SK-N-SH (cell line): ENCODE results near the gene LPCAT1. TPM values are rescaled to one million over a fixed set of nuclear protein-coding genes. Genes with fewer than 3 reads are reported as not detected.

Source experiments
- CTCF ChIA-PET: fragments of 300-600, 350-600 bp; formaldehyde crosslinking; extraction: SDS; loops from one replicate; lab custom pipeline; 2021; lab: Yijun Ruan, JAX
- POLR2A ChIA-PET: fragments of 350-600 bp; sonication (Branson Sonifier 250); formaldehyde crosslinking; extraction: SDS; loops from one replicate; lab custom pipeline; 2020; ENCODE audit warnings: antibody characterized with exemption, inconsistent platforms; lab: Yijun Ruan, JAX
- DNase-seq: peaks from one replicate; pipeline ENCODE4 v3.0.0; 2012
- H2AFZ ChIP-seq: fragments of 200-600 bp; sonication (generic); 2 replicates; pipeline ENCODE4 v1.8.1; 2016; ENCODE audit warnings: antibody characterized with exemption, mild to moderate bottlenecking, low read depth
- H3F3A ChIP-seq: fragments of 200-600 bp; sonication (generic); replicated peaks from 2 replicates; pipeline ENCODE3; 2016; ENCODE audit warnings: antibody characterized with exemption, mild to moderate bottlenecking; ENCODE audit not compliant: insufficient read depth
- H3K27ac ChIP-seq, 2 experiments: fragments of 200-500 bp in 1 of 2; fragments of 200-600 bp in 1 of 2; sonication (Bioruptor generic) in 1 of 2; sonication (generic), shearing (Covaris generic) in 1 of 2; 2 replicates each; pipeline versions ENCODE4 v1.5.1 to v1.6.1; 2014 to 2016; ENCODE audit warnings: low read depth in 2 of 2, inconsistent platforms in 1 of 2, low read length in 1 of 2, mild to moderate bottlenecking in 1 of 2, mixed read lengths in 1 of 2
- H3K27me3 ChIP-seq: fragments of 200-600 bp; sonication (generic), shearing (Covaris generic); 2 replicates; pipeline ENCODE4 v1.6.1; 2016; ENCODE audit warnings: mixed run types; ENCODE audit not compliant: insufficient read depth
- H3K36me3 ChIP-seq, 2 experiments: fragments of 200-500 bp in 1 of 2; fragments of 200-600 bp in 1 of 2; sonication (Bioruptor generic) in 1 of 2; sonication (generic) in 1 of 2; replicated peaks in 1 of 2; 2 replicates each; pipeline versions ENCODE3 to v1.5.1; 2014 to 2016; ENCODE audit warnings: low read length in 1 of 2, mild to moderate bottlenecking in 1 of 2; ENCODE audit not compliant: insufficient read depth in 2 of 2, control insufficient read depth in 1 of 2
- H3K4me1 ChIP-seq, 2 experiments: fragments of 200-500 bp in 1 of 2; fragments of 200-600 bp in 1 of 2; sonication (Bioruptor generic) in 1 of 2; sonication (generic), shearing (Covaris generic) in 1 of 2; 2 replicates each; pipeline versions ENCODE4 v1.5.1 to v1.6.1; 2014 to 2016; ENCODE audit warnings: low read depth in 1 of 2, low read length in 1 of 2, mixed run types in 1 of 2; ENCODE audit not compliant: insufficient read depth in 2 of 2, control insufficient read depth in 1 of 2
- H3K4me2 ChIP-seq: fragments of 200-600 bp; sonication (generic), shearing (Covaris generic); 2 replicates; pipeline ENCODE4 v1.6.1; 2017; ENCODE audit warnings: mixed run types
- H3K4me3 ChIP-seq, 2 experiments: fragments of 200-500 bp in 1 of 2; fragments of 200-600 bp in 1 of 2; sonication (Bioruptor generic) in 1 of 2; sonication (generic), shearing (Covaris generic) in 1 of 2; 2 replicates each; pipeline versions ENCODE4 v1.5.1 to v1.8.1; 2014 to 2016; ENCODE audit warnings: low read depth in 2 of 2, inconsistent platforms in 1 of 2, low read length in 1 of 2, mild to moderate bottlenecking in 1 of 2, mixed read lengths in 1 of 2, moderate library complexity in 1 of 2
- H3K79me2 ChIP-seq: fragments of 200-600 bp; sonication (generic); 2 replicates; pipeline ENCODE4 v1.8.1; 2017; ENCODE audit warnings: mild to moderate bottlenecking; ENCODE audit not compliant: insufficient read depth
- H3K9ac ChIP-seq: fragments of 200-600 bp; sonication (generic); 2 replicates; pipeline ENCODE4 v1.6.1; 2017; ENCODE audit warnings: mixed run types
- H3K9me2 ChIP-seq: fragments of 200-600 bp; sonication (generic); 2 replicates; pipeline ENCODE4 v1.6.1; 2017; ENCODE audit warnings: mixed run types
- H3K9me3 ChIP-seq: fragments of 200-600 bp; sonication (generic); 2 replicates; pipeline ENCODE4 v1.6.1; 2017; ENCODE audit warnings: mixed run types, mild to moderate bottlenecking, moderate library complexity
- H4K20me1 ChIP-seq: fragments of 200-600 bp; sonication (generic); 2 replicates; pipeline ENCODE4 v1.6.1; 2017; ENCODE audit warnings: mild to moderate bottlenecking, mixed run types; ENCODE audit not compliant: insufficient read depth
- CHD2 ChIP-seq: fragments of 150-350 bp; IDR thresholded peaks from 2 replicates; pipeline ENCODE4 v1.6.1; 2018; ENCODE audit warnings: low read length; ENCODE audit not compliant: partially characterized antibody
- ELF1 ChIP-seq: IDR thresholded peaks from 2 replicates; pipeline ENCODE4 v1.4.0; 2012
- EP300 ChIP-seq, 2 experiments: IDR thresholded peaks; 2 replicates each; pipeline versions ENCODE4 v1.4.0 to v1.6.1; 2012; ENCODE audit warnings: borderline replicate concordance in 1 of 2, low read depth in 1 of 2, low read length in 1 of 2
- FOSL2 ChIP-seq: IDR thresholded peaks from 2 replicates; pipeline ENCODE4 v1.4.0; 2012; ENCODE audit warnings: low read depth, mild to moderate bottlenecking, moderate library complexity, borderline replicate concordance
- FOXJ3 ChIP-seq: sonication (generic); formaldehyde crosslinking; IDR thresholded peaks from 2 replicates; pipeline ENCODE4 v1.5.1; 2020; ENCODE audit warnings: mild to moderate bottlenecking, missing genetic modification reagents
- FOXM1 ChIP-seq: IDR thresholded peaks from 2 replicates; pipeline ENCODE4 v1.4.0; 2012; ENCODE audit warnings: low read depth, mild to moderate bottlenecking
- GATA2 ChIP-seq: sonication (generic); formaldehyde crosslinking; IDR thresholded peaks from 2 replicates; pipeline ENCODE4 v1.5.0; 2020; ENCODE audit warnings: mild to moderate bottlenecking, missing genetic modification reagents
- JUND ChIP-seq: IDR thresholded peaks from 2 replicates; pipeline ENCODE4 v1.4.0; 2012
- MAX ChIP-seq: IDR thresholded peaks from 2 replicates; pipeline ENCODE4 v1.4.0; 2012; ENCODE audit warnings: low read depth
- MEF2A ChIP-seq: IDR thresholded peaks from 2 replicates; pipeline ENCODE4 v1.4.0; 2012; ENCODE audit warnings: low read depth, borderline replicate concordance
- NRF1 ChIP-seq: IDR thresholded peaks from 2 replicates; pipeline ENCODE4 v1.6.1; 2012; ENCODE audit warnings: low read depth, mild to moderate bottlenecking, low read length
- POLR2AphosphoS5 ChIP-seq: IDR thresholded peaks from 2 replicates; pipeline ENCODE4 v1.6.1; 2012; ENCODE audit warnings: low read depth, low read length
- REST ChIP-seq: IDR thresholded peaks from 2 replicates; pipeline ENCODE4 v1.6.1; 2012; ENCODE audit warnings: mild to moderate bottlenecking, low read depth, low read length, moderate library complexity
- RXRA ChIP-seq: IDR thresholded peaks from 2 replicates; pipeline ENCODE4 v1.4.0; 2012; ENCODE audit warnings: low read depth, mild to moderate bottlenecking, borderline replicate concordance
- TCF12 ChIP-seq: IDR thresholded peaks from 2 replicates; pipeline ENCODE4 v1.4.0; 2012
- TEAD4 ChIP-seq: IDR thresholded peaks from 2 replicates; pipeline ENCODE4 v1.4.0; 2012; ENCODE audit warnings: mild to moderate bottlenecking, borderline replicate concordance; ENCODE audit not compliant: insufficient read depth
- USF1 ChIP-seq: IDR thresholded peaks from 2 replicates; pipeline ENCODE4 v1.4.0; 2012; ENCODE audit warnings: low read depth, borderline replicate concordance
- USF2 ChIP-seq: fragments of 150-350 bp; IDR thresholded peaks from 2 replicates; pipeline ENCODE4 v1.6.1; 2017; ENCODE audit warnings: antibody characterized with exemption, low read length, low read depth, borderline replicate concordance
- YY1 ChIP-seq: IDR thresholded peaks from 2 replicates; pipeline ENCODE4 v1.4.0; 2012; ENCODE audit warnings: low read depth, mild to moderate bottlenecking
- WGBS: methylation state at CpG from one replicate; pipeline ENCODE4 v1.1.6; 2017; ENCODE audit warnings: low lambda C conversion rate; 5-methylcytosine and 5-hydroxymethylcytosine counted together
- polyA plus RNA-seq, 3 experiments: library from polyadenylated mRNA; depleted of rRNA; stranded (reverse); fragments of >200 nt; gene quantifications; 2 replicates each; pipeline ENCODE4 v1.2.3, GENCODE V29; 2012

Gene LPCAT1
- polyA plus RNA-seq, 1 of the 3 experiments (the other 2 are of a cell fraction), result 42.3 TPM

- Histone ChIP-seq H3K9ac (no peak overlapping the region), H3K27me3 (no peaks in the 10 kb centered on the region), H3F3A (no peaks in the 10 kb centered on the region), H3K9me3 (no peaks in the 10 kb centered on the region), H3K4me2 (no peak overlapping the region), H4K20me1 (no peaks in the 10 kb centered on the region), H3K4me3 (no peak overlapping the region), H2AFZ (no peak overlapping the region), H3K9me2 (no peaks in the 10 kb centered on the region), H3K27ac (no peak overlapping the region), H3K36me3 (no peaks in the 10 kb centered on the region), H3K4me1 (peaks cover 0 to 2% of the 10 kb centered on the region in 2 experiments; a peak in 1 of 4 replicates), H3K79me2 (no peaks in the 10 kb centered on the region)
- ChIA-PET CTCF (no interaction called here), POLR2A (no interaction called here)
- TF ChIP-seq CHD2 (no peak), MEF2A (no peak), RXRA (no peak), YY1 (no peak), TCF12 (no peak), REST (no peak), JUND (no peak), FOXM1 (no peak), GATA2 (CRISPR knock-in tag) (no peak), POLR2AphosphoS5 (no peak), USF1 (no peak), ELF1 (no peak), FOXJ3 (CRISPR knock-in tag) (no peak), EP300 (IDR thresholded peaks at IDR 0.05; ENCODE audit: borderline replicate concordance in 1 of 2, low read depth in 1 of 2, low read length in 1 of 2) (no peak), NRF1 (no peak), MAX (no peak), USF2 (no peak), TEAD4 (no peak), FOSL2 (no peak)
- no peak for DNase-seq
- WGBS, result 79% methylated on average over 6 of the region's 21 CpGs
Observed at GRCh38 chr5:1563051-1563461, 39.3 kb upstream of the LPCAT1 start.
